HG03103 (cell line): ENCODE data around the gene THSD7B.
"Not testable (repeated sequence)": the region's sequence is repeated elsewhere in the genome, so short reads cannot be mapped to it uniquely, and the experiment has no call there.

Source experiments
- ATAC-seq: cut with Tn5 transposase; IDR thresholded peaks from one replicate; pipeline ENCODE4 v1.9.1; 2021; ENCODE audit warnings: low read depth; ENCODE audit not compliant: unreplicated experiment

The THSD7B gene

GRCh38 chr2:137321566-137321965 lies 556.2 kb downstream of the THSD7B start:
- no peak for ATAC-seq

GRCh38 chr2:137331562-137331961 lies 566.2 kb downstream of the THSD7B start:
- not testable (repeated sequence) for ATAC-seq

GRCh38 chr2:137333386-137334165 lies 568.2 kb downstream of the THSD7B start:
- ATAC-seq, result no peak

- ATAC-seq, result no peak
Measured at GRCh38 chr2:137336067-137336466, 570.7 kb downstream of the THSD7B start.

- ATAC-seq, result no peak
Measured at GRCh38 chr2:137339051-137339450, 573.7 kb downstream of the THSD7B start.

GRCh38 chr2:137345994-137346393 lies 580.6 kb downstream of the THSD7B start:
- no peak for ATAC-seq

GRCh38 chr2:137348301-137348700 lies 583.0 kb downstream of the THSD7B start:
- no peak for ATAC-seq

GRCh38 chr2:137357634-137358033 lies 592.3 kb downstream of the THSD7B start:
- ATAC-seq, result no peak

GRCh38 chr2:137367361-137367760 lies 602.0 kb downstream of the THSD7B start:
- ATAC-seq, result no peak

- ATAC-seq, result no peak
Measured at GRCh38 chr2:137369106-137369505, 603.8 kb downstream of the THSD7B start.

GRCh38 chr2:137379186-137379585 lies 613.8 kb downstream of the THSD7B start:
- ATAC-seq, result no peak

- no peak for ATAC-seq
Measured at GRCh38 chr2:137380610-137381009, 615.3 kb downstream of the THSD7B start.

- ATAC-seq, result no peak
Measured at GRCh38 chr2:137381731-137382130, 616.4 kb downstream of the THSD7B start.

GRCh38 chr2:137383391-137383790 lies 618.0 kb downstream of the THSD7B start:
- ATAC-seq, result no peak

- ATAC-seq, result no peak
Measured at GRCh38 chr2:137387044-137387443, 621.7 kb downstream of the THSD7B start.

GRCh38 chr2:137405496-137405895 lies 640.2 kb downstream of the THSD7B start:
- ATAC-seq, result no peak

- ATAC-seq, result no peak
Measured at GRCh38 chr2:137411585-137411984, 646.2 kb downstream of the THSD7B start.

- ATAC-seq, result no peak
Measured at GRCh38 chr2:137420744-137421143, 655.4 kb downstream of the THSD7B start.

- no peak for ATAC-seq
Measured at GRCh38 chr2:137435162-137435561, 669.8 kb downstream of the THSD7B start.

- no peak for ATAC-seq
Measured at GRCh38 chr2:137437386-137437785, 672.0 kb downstream of the THSD7B start.

GRCh38 chr2:137444970-137445369 lies 679.6 kb downstream of the THSD7B start:
- ATAC-seq, result no peak

- no peak for ATAC-seq
Measured at GRCh38 chr2:137449454-137449853, 684.1 kb downstream of the THSD7B start.

- no peak for ATAC-seq
Measured at GRCh38 chr2:137454886-137455285, 689.5 kb downstream of the THSD7B start.
